ENCODE measurements around the gene CREB5.
A peak's percentile ranks its signal among the peaks of the same experiment; 100 is the strongest.

CREB5 gene

GRCh38 chr7:28613262-28613661 is 200.9 kb downstream of the CREB5 start:
- DNase-seq (ENCODE audit: low spot score): no peak

- no peak for DNase-seq (ENCODE audit: low spot score)
Observed at GRCh38 chr7:28615091-28615490, 202.8 kb downstream of the CREB5 start.

- no peak for DNase-seq (ENCODE audit: low spot score)
Observed at GRCh38 chr7:28617308-28617880, 205.1 kb downstream of the CREB5 start.

- no peak for DNase-seq (ENCODE audit: low spot score)
Observed at GRCh38 chr7:28618383-28618782, 206.1 kb downstream of the CREB5 start.

- no peak for DNase-seq (ENCODE audit: low spot score)
Observed at GRCh38 chr7:28619256-28619655, 206.9 kb downstream of the CREB5 start.

- no peak for DNase-seq (ENCODE audit: low spot score)
Observed at GRCh38 chr7:28621369-28621841, 209.1 kb downstream of the CREB5 start.

- no peak for DNase-seq (ENCODE audit: low spot score)
Observed at GRCh38 chr7:28623105-28623730, 210.9 kb downstream of the CREB5 start.

- DNase-seq (ENCODE audit: low spot score): no peak
Observed at GRCh38 chr7:28623863-28624262, 211.5 kb downstream of the CREB5 start.

GRCh38 chr7:28625432-28625831 is 213.1 kb downstream of the CREB5 start:
- no peak for DNase-seq (ENCODE audit: low spot score)

- no peak for DNase-seq (ENCODE audit: low spot score)
Observed at GRCh38 chr7:28626221-28626620, 213.9 kb downstream of the CREB5 start.

- peak; percentile 13 for DNase-seq (ENCODE audit: low spot score)
Observed at GRCh38 chr7:28626624-28627262, 214.4 kb downstream of the CREB5 start.

- no peak for DNase-seq (ENCODE audit: low spot score)
Observed at GRCh38 chr7:28627263-28627653, 214.9 kb downstream of the CREB5 start.

GRCh38 chr7:28627896-28628295 is 215.6 kb downstream of the CREB5 start:
- DNase-seq (ENCODE audit: low spot score): no peak

GRCh38 chr7:28629216-28629842 is 217.0 kb downstream of the CREB5 start:
- no peak for DNase-seq (ENCODE audit: low spot score)

GRCh38 chr7:28630350-28630749 is 218.0 kb downstream of the CREB5 start:
- DNase-seq (ENCODE audit: low spot score): no peak

- no peak for DNase-seq (ENCODE audit: low spot score)
Observed at GRCh38 chr7:28631995-28632394, 219.7 kb downstream of the CREB5 start.

- no peak for DNase-seq (ENCODE audit: low spot score)
Observed at GRCh38 chr7:28638914-28639313, 226.6 kb downstream of the CREB5 start.

- DNase-seq (ENCODE audit: low spot score): no peak
Observed at GRCh38 chr7:28640001-28640400, 227.7 kb downstream of the CREB5 start.

GRCh38 chr7:28641752-28642545 is 229.6 kb downstream of the CREB5 start:
- DNase-seq (ENCODE audit: low spot score): no peak

GRCh38 chr7:28643188-28643569 is 230.9 kb downstream of the CREB5 start:
- no peak for DNase-seq (ENCODE audit: low spot score)

GRCh38 chr7:28643584-28644340 is 231.4 kb downstream of the CREB5 start:
- DNase-seq (ENCODE audit: low spot score): no peak

GRCh38 chr7:28645866-28646265 is 233.5 kb downstream of the CREB5 start:
- DNase-seq (ENCODE audit: low spot score): no peak

Data from hematopoietic multipotent progenitor cell treated with erythropoietin and hydrocortisone succinate and interleukin-3 and kit ligand, for 17 days (in vitro differentiated cells).